B cell (primary cell): ENCODE measurements around the gene USP49.

Source experiments
- EZH2 ChIP-seq: IDR thresholded peaks from 2 replicates; pipeline ENCODE4 v1.6.1; 2012; ENCODE audit warnings: borderline replicate concordance, low read depth, mild to moderate bottlenecking, moderate library complexity, low read length; ENCODE audit not compliant: insufficient read depth, poor library complexity, severe bottlenecking
- TF ChIP-seq, protein P1 (sequence below): fragments of 200-600 bp; IDR thresholded peaks from one replicate; pipeline ENCODE4 v1.8.0; 2022; ENCODE audit warnings: antibody characterized with exemption, mild to moderate bottlenecking

DNA sequence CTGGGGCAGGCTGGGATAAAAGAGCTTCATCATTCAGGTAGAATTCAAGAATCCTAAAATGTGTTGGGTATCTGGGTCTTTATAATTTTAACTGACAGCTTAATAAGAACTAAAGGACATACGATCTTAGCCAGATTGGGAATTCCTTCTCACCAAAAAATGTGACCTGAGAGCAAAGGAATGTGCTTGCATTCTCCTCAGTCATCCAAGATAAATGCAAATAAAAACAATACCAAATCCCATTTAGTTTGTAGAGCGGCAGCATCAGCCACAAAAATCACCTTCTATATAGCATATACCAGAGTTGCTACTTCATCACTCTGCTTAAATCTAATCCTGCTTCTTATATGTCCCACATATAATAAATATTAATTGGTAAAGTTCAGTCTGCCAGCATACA lies 16.9 kb downstream of the USP49 start:
- TF ChIP-seq EZH2: no peak
- TF ChIP-seq, protein P1, sequence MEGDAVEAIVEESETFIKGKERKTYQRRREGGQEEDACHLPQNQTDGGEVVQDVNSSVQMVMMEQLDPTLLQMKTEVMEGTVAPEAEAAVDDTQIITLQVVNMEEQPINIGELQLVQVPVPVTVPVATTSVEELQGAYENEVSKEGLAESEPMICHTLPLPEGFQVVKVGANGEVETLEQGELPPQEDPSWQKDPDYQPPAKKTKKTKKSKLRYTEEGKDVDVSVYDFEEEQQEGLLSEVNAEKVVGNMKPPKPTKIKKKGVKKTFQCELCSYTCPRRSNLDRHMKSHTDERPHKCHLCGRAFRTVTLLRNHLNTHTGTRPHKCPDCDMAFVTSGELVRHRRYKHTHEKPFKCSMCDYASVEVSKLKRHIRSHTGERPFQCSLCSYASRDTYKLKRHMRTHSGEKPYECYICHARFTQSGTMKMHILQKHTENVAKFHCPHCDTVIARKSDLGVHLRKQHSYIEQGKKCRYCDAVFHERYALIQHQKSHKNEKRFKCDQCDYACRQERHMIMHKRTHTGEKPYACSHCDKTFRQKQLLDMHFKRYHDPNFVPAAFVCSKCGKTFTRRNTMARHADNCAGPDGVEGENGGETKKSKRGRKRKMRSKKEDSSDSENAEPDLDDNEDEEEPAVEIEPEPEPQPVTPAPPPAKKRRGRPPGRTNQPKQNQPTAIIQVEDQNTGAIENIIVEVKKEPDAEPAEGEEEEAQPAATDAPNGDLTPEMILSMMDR: no peak
